Right ventricle myocardium inferior (tissue), 1 donor: ENCODE measurements around the gene TRO. TPM values are rescaled to one million over a fixed set of nuclear protein-coding genes. Genes with fewer than 3 reads are reported as not detected.

Source experiments
- ATAC-seq: fragments of 200-7000 bp; cut with Tn5 transposase; one replicate; pipeline ENCODE4 v1.9.1; 2020; ENCODE audit warnings: mild to moderate bottlenecking, moderate library complexity
- DNase-seq: peaks from one replicate; pipeline ENCODE4 v3.0.0; 2021; ENCODE audit errors: missing footprints
- intact Hi-C: fragments of 100-400 bp; cut with DNase I; formaldehyde crosslinking; loops from one replicate; pipeline ENCODE4 v1.11.0; 2022
- total RNA-seq: library from RNA; stranded (reverse); fragmentation: NEBNext Ultra II Directional; extraction: Animal tissue kit (Norgen Biotek cat#: 25700); gene quantifications from one replicate; pipeline ENCODE4 v1.2.1, GENCODE V29; 2021
- donor health status: DM: no; HTN: yes; CAD: no; lungs with severe emphysema.

Gene TRO
- total RNA-seq, 1 donor from 2014 or later, result 1.8 TPM

GRCh38 chrX:54944816-54945215 lies 24.2 kb downstream of the TRO start:
- intact Hi-C loops, result no loop called here
- ATAC-seq (no peak), DNase-seq (no peak)

- ATAC-seq, result no peak
- DNase-seq, result no peak
- intact Hi-C loops, result no loop called here
Measured at GRCh38 chrX:54945224-54945623, 24.6 kb downstream of the TRO start.

GRCh38 chrX:54950730-54951375 lies 30.2 kb downstream of the TRO start:
- ATAC-seq (no peak), DNase-seq (no peak)
- intact Hi-C loops, result no loop called here

- intact Hi-C loops, result no loop called here
- DNase-seq (no peak), ATAC-seq (no peak)
Measured at GRCh38 chrX:54961750-54962149, 41.1 kb downstream of the TRO start.

- no peak for ATAC-seq
- intact Hi-C loops, result no loop called here
- DNase-seq, result no peak
Measured at GRCh38 chrX:54964766-54965497, 44.3 kb downstream of the TRO start.

GRCh38 chrX:54977387-54977786 lies 56.8 kb downstream of the TRO start:
- intact Hi-C loops, result no loop called here
- ATAC-seq (no peak), DNase-seq (no peak)

- intact Hi-C loops, result no loop called here
- ATAC-seq (no peak), DNase-seq (no peak)
Measured at GRCh38 chrX:54978448-54978847, 57.8 kb downstream of the TRO start.

- ATAC-seq (no peak), DNase-seq (no peak)
- intact Hi-C loops, result no loop called here
Measured at GRCh38 chrX:54979432-54979831, 58.8 kb downstream of the TRO start.

- no peak for DNase-seq
- intact Hi-C loops, result no loop called here
- ATAC-seq, result no peak
Measured at GRCh38 chrX:54980334-54980733, 59.7 kb downstream of the TRO start.

Other genes with a start within 250 kb of the TRO start
- gene ITIH6, start 122.6 kb upstream of the TRO start, total RNA-seq, result not detected
- gene MAGED2, start 113.1 kb upstream of the TRO start, total RNA-seq, result 71.9 TPM
- gene PFKFB1, start 73.4 kb downstream of the TRO start, total RNA-seq, result 0.16 TPM
- gene APEX2, start 79.5 kb downstream of the TRO start, total RNA-seq, result 8.3 TPM
- gene ALAS2, start 110.2 kb downstream of the TRO start, total RNA-seq, result 0.68 TPM
- not detected for gene PAGE2B, start 154.2 kb downstream of the TRO start, total RNA-seq
- not detected for gene PAGE2, start 168.2 kb downstream of the TRO start, total RNA-seq